ENCODE measurements around the gene TP63. TPM values are rescaled to one million over a fixed set of nuclear protein-coding genes. Genes with fewer than 3 reads are reported as not detected.
A peak's percentile ranks its signal among the peaks of the same experiment; 100 is the strongest.

TP63 gene
- total and polyA plus RNA-seq, 9 donors = 7.0 to 26.5 (median 14.8) TPM

DNA sequence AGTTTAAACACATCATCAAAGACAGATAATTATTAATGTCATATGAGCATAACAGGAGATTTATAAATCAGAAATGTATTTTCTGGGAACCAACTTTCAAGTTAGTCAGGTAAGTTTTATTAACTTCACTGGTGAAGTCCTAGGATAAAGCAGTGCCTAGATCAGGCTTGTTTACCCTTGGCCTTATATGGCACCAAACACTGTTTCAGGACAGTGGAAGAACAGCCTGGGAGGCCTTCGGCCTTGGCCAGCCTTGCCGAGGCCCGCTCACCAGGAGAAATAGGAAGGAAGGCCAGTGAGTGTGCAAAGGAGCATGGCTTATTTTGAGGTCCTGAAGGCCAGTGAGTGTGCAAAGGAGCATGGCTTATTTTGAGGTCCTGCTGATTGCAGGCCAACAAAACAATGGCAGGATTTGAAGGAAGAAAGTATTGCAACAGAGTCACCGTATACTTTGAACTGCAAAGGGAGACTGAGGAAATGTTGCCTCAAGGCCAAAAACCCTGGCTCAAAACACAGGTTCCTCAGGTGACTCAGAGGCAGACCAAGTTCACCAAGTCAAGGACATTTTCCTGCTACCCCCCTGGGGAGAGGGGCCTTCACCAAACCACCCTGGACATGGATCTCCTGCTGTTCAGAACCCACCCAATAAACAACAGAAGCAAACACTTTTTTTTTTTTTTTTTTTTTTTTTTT is 174.3 kb downstream of the TP63 start:
- Histone ChIP-seq H3K9me3 (replicated peaks; ENCODE audit: control insufficient read depth, low read depth, low read length) (no peaks in the 10 kb centered on the region), H3K36me3 (ENCODE audit: control insufficient read depth, insufficient read depth, low read length) (no peaks in the 10 kb centered on the region), H3K4me3 (ENCODE audit: low read length) (no peak overlapping the region), H3K27ac (ENCODE audit: low read length) (no peak overlapping the region), H3K27me3 (ENCODE audit: control insufficient read depth, insufficient read depth, low read length) (no peaks in the 10 kb centered on the region), H3K4me1 (ENCODE audit: control insufficient read depth, insufficient read depth, low read length) (peaks cover 5% of the 10 kb centered on the region)
- DNase-seq = no peak
- WGBS (ENCODE audit: insufficient coverage) = 90% methylated on average over 4 of the region's 4 CpGs

DNA sequence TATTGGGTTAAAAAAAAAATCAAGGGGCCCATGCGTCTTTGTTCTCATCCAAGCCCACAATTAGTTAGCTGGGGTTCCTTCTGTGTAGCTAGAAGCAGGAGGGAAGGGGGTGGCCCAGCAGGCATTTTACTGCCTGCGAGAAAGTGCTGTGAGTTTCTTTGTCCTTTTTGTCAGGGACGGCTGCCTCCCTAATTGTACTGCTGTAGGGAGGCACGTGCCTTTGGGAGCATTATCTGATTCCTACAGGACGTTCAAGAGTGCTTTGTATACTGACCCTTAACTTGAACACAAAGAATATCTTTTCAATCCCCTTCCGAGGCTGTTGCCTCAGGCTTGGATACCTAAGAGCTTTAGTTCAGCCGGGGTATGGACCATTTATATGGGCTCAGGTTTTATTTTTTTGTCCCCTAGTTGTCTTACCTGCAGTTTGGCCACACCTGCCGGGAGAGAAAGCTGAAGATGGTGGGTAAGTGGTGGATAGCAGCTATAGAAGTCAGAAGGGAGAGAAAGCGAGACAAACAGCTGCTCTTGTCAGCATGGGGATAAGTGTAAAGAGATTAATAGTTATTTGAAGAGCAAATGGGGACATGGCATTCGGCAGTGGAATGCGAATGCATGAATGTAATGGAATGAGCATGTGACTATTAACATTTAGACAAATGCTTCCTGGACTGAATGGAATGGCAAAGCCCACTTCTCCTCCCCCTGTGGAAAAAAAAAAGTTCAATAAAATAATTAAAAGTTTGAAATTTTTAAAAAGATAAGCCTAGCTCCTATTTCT is 175.2 kb downstream of the TP63 start:
- Histone ChIP-seq H3K4me1 (ENCODE audit: control insufficient read depth, insufficient read depth, low read length) (peaks cover 5% of the 10 kb centered on the region), H3K9me3 (replicated peaks; ENCODE audit: control insufficient read depth, low read depth, low read length) (no peaks in the 10 kb centered on the region), H3K27ac (ENCODE audit: low read length) (peak overlapping the region; percentile 48), H3K4me3 (ENCODE audit: low read length) (no peak overlapping the region), H3K27me3 (ENCODE audit: control insufficient read depth, insufficient read depth, low read length) (no peaks in the 10 kb centered on the region), H3K36me3 (ENCODE audit: control insufficient read depth, insufficient read depth, low read length) (no peaks in the 10 kb centered on the region)
- WGBS (ENCODE audit: insufficient coverage) = 56% methylated on average over 5 of the region's 11 CpGs
- peak; percentile 63 for DNase-seq

DNA sequence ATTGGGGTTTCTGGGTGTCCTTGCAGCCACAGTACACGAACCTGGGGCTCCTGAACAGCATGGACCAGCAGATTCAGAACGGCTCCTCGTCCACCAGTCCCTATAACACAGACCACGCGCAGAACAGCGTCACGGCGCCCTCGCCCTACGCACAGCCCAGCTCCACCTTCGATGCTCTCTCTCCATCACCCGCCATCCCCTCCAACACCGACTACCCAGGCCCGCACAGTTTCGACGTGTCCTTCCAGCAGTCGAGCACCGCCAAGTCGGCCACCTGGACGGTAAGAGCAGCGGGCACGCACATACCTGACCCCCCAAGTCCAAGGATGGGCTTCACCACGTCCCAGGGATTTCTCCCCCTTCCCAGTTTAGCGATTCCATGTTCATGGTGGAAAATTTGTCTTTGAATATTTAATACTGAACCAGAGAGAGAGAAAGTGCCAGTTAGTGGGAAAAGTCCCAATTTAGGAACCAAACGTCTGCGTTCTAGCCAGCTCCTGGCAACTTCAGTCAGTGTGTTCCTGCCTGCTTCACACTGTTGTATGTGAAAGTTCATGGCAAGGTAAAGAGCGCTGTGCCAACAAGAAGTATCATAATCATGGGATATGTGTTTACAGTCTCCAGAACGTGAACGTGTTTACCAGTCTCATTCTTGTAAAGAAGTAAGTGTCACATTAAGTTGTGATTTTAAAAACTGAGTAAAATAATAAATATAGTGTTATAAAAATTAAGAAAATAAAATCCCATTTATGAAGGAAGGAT is 177.2 kb downstream of the TP63 start:
- 96% methylated on average over 20 of the region's 29 CpGs for WGBS (ENCODE audit: insufficient coverage)
- Histone ChIP-seq H3K27ac (ENCODE audit: low read length) (no peak overlapping the region), H3K4me1 (ENCODE audit: control insufficient read depth, insufficient read depth, low read length) (peaks cover 5% of the 10 kb centered on the region), H3K4me3 (ENCODE audit: low read length) (no peak overlapping the region), H3K36me3 (ENCODE audit: control insufficient read depth, insufficient read depth, low read length) (no peaks in the 10 kb centered on the region), H3K27me3 (ENCODE audit: control insufficient read depth, insufficient read depth, low read length) (no peaks in the 10 kb centered on the region), H3K9me3 (replicated peaks; ENCODE audit: control insufficient read depth, low read depth, low read length) (no peaks in the 10 kb centered on the region)
- no peak for DNase-seq

- H3K27me3 ChIP-seq (ENCODE audit: control insufficient read depth, insufficient read depth, low read length) = no peaks in the 10 kb centered on the region
- H3K4me1 ChIP-seq (ENCODE audit: control insufficient read depth, insufficient read depth, low read length) = peaks cover 8% of the 10 kb centered on the region
- no peak overlapping the region for H3K27ac ChIP-seq (ENCODE audit: low read length)
- H3K4me3 ChIP-seq (ENCODE audit: low read length) = no peak overlapping the region
- DNase-seq = no peak
- H3K36me3 ChIP-seq (ENCODE audit: control insufficient read depth, insufficient read depth, low read length) = no peaks in the 10 kb centered on the region
- H3K9me3 ChIP-seq (replicated peaks; ENCODE audit: control insufficient read depth, low read depth, low read length) = no peaks in the 10 kb centered on the region
- WGBS (ENCODE audit: insufficient coverage) = no CpG with 5 or more reads among the region's 1 CpG
Observed at GRCh38 chr3:189809583-189809982, 178.4 kb downstream of the TP63 start.

DNA sequence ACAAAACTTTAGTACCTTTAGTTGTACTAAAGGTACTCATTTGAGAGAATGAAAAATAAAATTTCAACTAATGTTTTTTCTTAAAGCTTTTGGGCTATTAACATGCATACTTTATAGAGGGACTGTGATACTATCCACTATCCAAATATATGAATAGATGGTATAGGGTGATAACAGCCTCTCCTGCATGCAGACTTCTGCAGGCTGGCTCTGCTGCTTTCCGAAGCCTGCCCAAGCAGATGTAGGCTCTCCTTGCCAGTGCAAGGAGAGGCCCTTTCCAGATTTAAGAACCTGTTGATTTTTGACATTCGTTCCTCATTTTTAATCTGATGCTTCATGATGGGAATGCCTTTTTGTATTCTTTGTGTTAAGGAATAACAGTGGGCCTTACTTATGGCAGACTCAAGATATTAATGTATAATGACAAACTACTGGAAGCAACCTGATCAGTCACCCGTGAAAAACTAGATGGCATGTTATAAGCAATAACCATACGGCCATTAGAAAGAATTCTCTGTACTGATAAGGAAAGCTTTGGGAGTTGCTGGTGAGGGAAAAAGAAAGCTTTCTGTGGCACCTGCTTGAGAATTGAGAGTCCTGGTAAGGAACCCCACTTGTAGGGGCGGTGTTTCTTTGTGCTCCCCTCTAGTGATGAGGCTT is 181.7 kb downstream of the TP63 start:
- Histone ChIP-seq H3K36me3 (ENCODE audit: control insufficient read depth, insufficient read depth, low read length) (no peaks in the 10 kb centered on the region), H3K4me3 (ENCODE audit: low read length) (no peak overlapping the region), H3K27me3 (ENCODE audit: control insufficient read depth, insufficient read depth, low read length) (no peaks in the 10 kb centered on the region), H3K27ac (ENCODE audit: low read length) (no peak overlapping the region), H3K4me1 (ENCODE audit: control insufficient read depth, insufficient read depth, low read length) (peaks cover 3% of the 10 kb centered on the region), H3K9me3 (replicated peaks; ENCODE audit: control insufficient read depth, low read depth, low read length) (no peaks in the 10 kb centered on the region)
- no peak for DNase-seq
- WGBS (ENCODE audit: insufficient coverage) = 100% methylated on average over 2 of the region's 5 CpGs

DNA sequence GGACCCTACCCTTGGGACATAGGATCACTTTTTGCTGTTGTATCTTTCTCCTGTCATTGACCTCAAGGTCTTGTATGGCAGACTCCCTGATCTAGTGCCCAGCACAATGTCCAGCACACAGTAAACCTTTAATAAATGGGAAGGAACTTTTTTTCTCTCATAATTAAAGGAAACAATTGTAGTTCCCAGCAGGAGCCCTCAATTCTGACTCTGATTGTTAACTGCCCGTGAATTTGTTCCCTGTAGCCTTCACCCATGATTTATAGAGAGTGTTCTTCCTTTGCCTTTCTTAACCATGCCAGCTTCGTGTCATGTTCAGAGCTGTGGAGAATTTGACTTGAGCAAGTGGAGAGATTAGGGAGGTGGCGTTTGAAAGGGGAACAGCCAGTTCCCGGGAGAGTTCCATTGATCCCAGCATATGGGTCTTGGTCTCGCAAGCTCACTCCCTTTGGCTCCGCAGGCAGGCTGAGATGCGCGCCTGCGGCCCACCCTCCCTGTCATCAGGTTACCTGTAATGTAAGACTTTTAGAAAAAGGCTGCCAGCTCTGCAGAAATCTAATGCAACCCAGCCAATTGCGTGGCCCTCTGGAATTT is 182.6 kb downstream of the TP63 start:
- H3K36me3 ChIP-seq (ENCODE audit: control insufficient read depth, insufficient read depth, low read length) = no peaks in the 10 kb centered on the region
- H3K27ac ChIP-seq (ENCODE audit: low read length) = no peak overlapping the region
- no peaks in the 10 kb centered on the region for H3K27me3 ChIP-seq (ENCODE audit: control insufficient read depth, insufficient read depth, low read length)
- 43% methylated on average over 9 of the region's 10 CpGs for WGBS (ENCODE audit: insufficient coverage)
- peak; percentile 27 for DNase-seq
- no peaks in the 10 kb centered on the region for H3K9me3 ChIP-seq (replicated peaks; ENCODE audit: control insufficient read depth, low read depth, low read length)
- no peak overlapping the region for H3K4me3 ChIP-seq (ENCODE audit: low read length)
- peaks cover 3% of the 10 kb centered on the region for H3K4me1 ChIP-seq (ENCODE audit: control insufficient read depth, insufficient read depth, low read length)

- no peak overlapping the region for H3K27ac ChIP-seq (ENCODE audit: low read length)
- no peaks in the 10 kb centered on the region for H3K27me3 ChIP-seq (ENCODE audit: control insufficient read depth, insufficient read depth, low read length)
- no peak overlapping the region for H3K4me3 ChIP-seq (ENCODE audit: low read length)
- no peaks in the 10 kb centered on the region for H3K4me1 ChIP-seq (ENCODE audit: control insufficient read depth, insufficient read depth, low read length)
- no peaks in the 10 kb centered on the region for H3K9me3 ChIP-seq (replicated peaks; ENCODE audit: control insufficient read depth, low read depth, low read length)
- H3K36me3 ChIP-seq (ENCODE audit: control insufficient read depth, insufficient read depth, low read length) = no peaks in the 10 kb centered on the region
- no CpG with 5 or more reads among the region's 2 CpGs for WGBS (ENCODE audit: insufficient coverage)
- DNase-seq = no peak
Observed at GRCh38 chr3:189820365-189820720, 189.2 kb downstream of the TP63 start.

DNA sequence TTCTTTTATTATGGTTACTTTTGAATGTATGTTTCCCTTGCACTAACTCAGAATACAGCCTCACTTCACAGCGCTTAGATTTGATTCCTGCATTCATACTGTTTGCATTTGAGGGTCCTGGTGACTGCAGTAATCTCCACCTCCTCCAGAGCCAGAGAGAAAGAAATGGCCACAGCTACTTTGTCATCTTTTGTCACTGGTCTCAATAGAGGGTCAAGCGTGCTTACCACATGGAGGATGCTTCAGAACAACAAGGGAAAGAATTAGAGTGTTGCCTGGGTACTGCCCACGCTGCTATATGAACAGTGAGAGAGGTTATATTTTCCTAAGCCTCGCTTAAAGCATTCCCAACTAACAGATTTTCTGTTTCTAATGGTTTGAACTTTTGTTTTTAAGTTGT is 190.1 kb downstream of the TP63 start:
- WGBS (ENCODE audit: insufficient coverage) = no CpG with 5 or more reads among the region's 4 CpGs
- H3K27me3 ChIP-seq (ENCODE audit: control insufficient read depth, insufficient read depth, low read length) = no peaks in the 10 kb centered on the region
- H3K36me3 ChIP-seq (ENCODE audit: control insufficient read depth, insufficient read depth, low read length) = no peaks in the 10 kb centered on the region
- H3K4me3 ChIP-seq (ENCODE audit: low read length) = no peak overlapping the region
- H3K27ac ChIP-seq (ENCODE audit: low read length) = no peak overlapping the region
- H3K4me1 ChIP-seq (ENCODE audit: control insufficient read depth, insufficient read depth, low read length) = no peaks in the 10 kb centered on the region
- DNase-seq = no peak
- H3K9me3 ChIP-seq (replicated peaks; ENCODE audit: control insufficient read depth, low read depth, low read length) = no peaks in the 10 kb centered on the region

DNA sequence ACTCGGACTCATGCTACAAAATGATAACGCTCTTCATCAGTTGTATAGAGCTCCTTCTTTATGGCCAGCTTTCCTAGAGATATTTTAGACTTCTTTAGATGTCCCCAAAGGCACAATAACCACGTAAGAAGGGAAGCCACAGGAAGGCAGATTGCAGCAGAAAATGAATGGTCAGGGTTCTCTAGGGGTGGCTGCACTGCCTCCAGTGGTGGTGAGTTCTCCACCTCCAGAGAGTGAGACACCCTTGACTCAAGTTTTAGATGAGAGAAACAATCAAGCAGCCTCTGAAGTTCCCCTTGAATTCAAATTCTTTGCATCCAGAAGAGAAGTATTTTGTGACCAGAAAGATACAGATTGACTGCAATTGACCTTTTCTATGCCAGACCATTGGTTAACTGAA is 191.5 kb downstream of the TP63 start:
- H3K27ac ChIP-seq (ENCODE audit: low read length) = no peak overlapping the region
- no peaks in the 10 kb centered on the region for H3K4me1 ChIP-seq (ENCODE audit: control insufficient read depth, insufficient read depth, low read length)
- DNase-seq = no peak
- no peaks in the 10 kb centered on the region for H3K9me3 ChIP-seq (replicated peaks; ENCODE audit: control insufficient read depth, low read depth, low read length)
- H3K36me3 ChIP-seq (ENCODE audit: control insufficient read depth, insufficient read depth, low read length) = no peaks in the 10 kb centered on the region
- no peaks in the 10 kb centered on the region for H3K27me3 ChIP-seq (ENCODE audit: control insufficient read depth, insufficient read depth, low read length)
- WGBS (ENCODE audit: insufficient coverage) = 100% methylated on average over 2 of the region's 3 CpGs
- H3K4me3 ChIP-seq (ENCODE audit: low read length) = no peak overlapping the region

Data from muscle of leg (tissue), 11 donors.